Keratinocyte (primary cell): ENCODE results near the gene LIMS4.
"Not testable (repeated sequence)": the region's sequence is repeated elsewhere in the genome, so short reads cannot be mapped to it uniquely, and the experiment has no call there.

Experiments used
- CTCF ChIP-seq, 3 experiments: IDR thresholded peaks in 1 of 3; conservative IDR thresholded peaks in 1 of 3; optimal IDR thresholded peaks in 1 of 3; 2 replicates in 2 of 3; 3 replicates in 1 of 3; pipeline versions ENCODE3 to v1.5.1; 2011; ENCODE audit warnings: low read length in 3 of 3, mild to moderate bottlenecking in 3 of 3, moderate library complexity in 2 of 3, control low read depth in 1 of 3, inconsistent platforms in 1 of 3; ENCODE audit not compliant: insufficient read depth in 2 of 3; ENCODE audit errors: extremely low read depth in 1 of 3
- EZH2 ChIP-seq: IDR thresholded peaks from one replicate; pipeline ENCODE4 v1.6.1; 2012; ENCODE audit warnings: inconsistent platforms, mild to moderate bottlenecking, low read length, moderate library complexity

- TF ChIP-seq CTCF (optimal IDR thresholded peaks at IDR 0.05 in 1 of 3, IDR thresholded peaks at IDR 0.05 in 1 of 3, conservative IDR thresholded peaks at IDR 0.05 in 1 of 3; ENCODE audit: extremely low read depth in 1 of 3, insufficient read depth in 2 of 3, low read length in 3 of 3); EZH2: not testable (repeated sequence)
Measured at GRCh38 chr2:110494488-110494887, 21.9 kb upstream of the LIMS4 start.
